T-helper 9 cell (primary cell): Measurements from ENCODE around the gene EPHX1.
"Not testable (repeated sequence)": the region's sequence is repeated elsewhere in the genome, so short reads cannot be mapped to it uniquely, and the experiment has no call there.

Experiments
- DNase-seq: peaks from one replicate; pipeline ENCODE4 v3.0.0-alpha.2; 2020

Gene EPHX1

GRCh38 chr1:225777583-225778336, 32.2 kb upstream of the EPHX1 start, which contains the start of gene SRP9:
Gene SRP9, plus strand, starts transcription at chr1:225777826. Its CDS starts 115 bp downstream, at chr1:225777941.
- DNase-seq = peak; percentile 97

GRCh38 chr1:225778337-225778669, 31.6 kb upstream of the EPHX1 start:
- no peak for DNase-seq

- DNase-seq = not testable (repeated sequence)
Measured at GRCh38 chr1:225779165-225779564, 30.8 kb upstream of the EPHX1 start.

GRCh38 chr1:225780134-225780533, 29.8 kb upstream of the EPHX1 start:
- DNase-seq = no peak

GRCh38 chr1:225780630-225781029, 29.3 kb upstream of the EPHX1 start:
- no peak for DNase-seq

GRCh38 chr1:225789142-225789541, 20.8 kb upstream of the EPHX1 start:
- not testable (repeated sequence) for DNase-seq

GRCh38 chr1:225794954-225795353, 15.0 kb upstream of the EPHX1 start:
- DNase-seq = no peak

GRCh38 chr1:225796097-225796496, 13.8 kb upstream of the EPHX1 start:
- not testable (repeated sequence) for DNase-seq

- not testable (repeated sequence) for DNase-seq
Measured at GRCh38 chr1:225801146-225801545, 8.8 kb upstream of the EPHX1 start.

GRCh38 chr1:225806249-225806648, 3.7 kb upstream of the EPHX1 start:
- DNase-seq = no peak

GRCh38 chr1:225806736-225807135, 3.2 kb upstream of the EPHX1 start:
- not testable (repeated sequence) for DNase-seq

- no peak for DNase-seq
Measured at GRCh38 chr1:225808136-225808535, 1.8 kb upstream of the EPHX1 start.

- DNase-seq = not testable (repeated sequence)
Measured at GRCh38 chr1:225810579-225811538, 935 bp downstream of the EPHX1 start.

GRCh38 chr1:225811622-225812487, 1.9 kb downstream of the EPHX1 start:
- DNase-seq = no peak

- no peak for DNase-seq
Measured at GRCh38 chr1:225812488-225813213, 2.7 kb downstream of the EPHX1 start.

GRCh38 chr1:225813214-225813964, 3.5 kb downstream of the EPHX1 start:
- no peak for DNase-seq

GRCh38 chr1:225814381-225814780, 4.5 kb downstream of the EPHX1 start:
- DNase-seq = no peak

GRCh38 chr1:225815090-225815489, 5.2 kb downstream of the EPHX1 start:
- DNase-seq = not testable (repeated sequence)

GRCh38 chr1:225815526-225816178, 5.7 kb downstream of the EPHX1 start:
- DNase-seq = no peak
